HG03175 (cell line): ENCODE data around the gene ZNF18.
"Not testable (repeated sequence)": the region's sequence is repeated elsewhere in the genome, so short reads cannot be mapped to it uniquely, and the experiment has no call there.

Experiments
- ATAC-seq: cut with Tn5 transposase; IDR thresholded peaks from one replicate; pipeline ENCODE4 v1.9.1; 2021; ENCODE audit warnings: mild to moderate bottlenecking, moderate library complexity; ENCODE audit not compliant: unreplicated experiment

The ZNF18 gene

GRCh38 chr17:11986942-11987329 lies 10.3 kb downstream of the ZNF18 start:
- ATAC-seq, result no peak

GRCh38 chr17:11986179-11986941 lies 10.9 kb downstream of the ZNF18 start:
- no peak for ATAC-seq

GRCh38 chr17:11981862-11982261 lies 15.4 kb downstream of the ZNF18 start:
- no peak for ATAC-seq

- no peak for ATAC-seq
Measured at GRCh38 chr17:11980813-11981212, 16.5 kb downstream of the ZNF18 start.

- ATAC-seq, result no peak
Measured at GRCh38 chr17:11979795-11980194, 17.5 kb downstream of the ZNF18 start.

GRCh38 chr17:11972741-11973140 lies 24.5 kb downstream of the ZNF18 start:
- not testable (repeated sequence) for ATAC-seq

- ATAC-seq, result no peak
Measured at GRCh38 chr17:11969565-11969964, 27.7 kb downstream of the ZNF18 start.

GRCh38 chr17:11954936-11955335 lies 42.3 kb downstream of the ZNF18 start:
- ATAC-seq, result no peak

- ATAC-seq, result no peak
Measured at GRCh38 chr17:11953924-11954323, 43.4 kb downstream of the ZNF18 start.

GRCh38 chr17:11952610-11953009 lies 44.7 kb downstream of the ZNF18 start:
- no peak for ATAC-seq

- ATAC-seq, result no peak
Measured at GRCh38 chr17:11950771-11951519, 46.3 kb downstream of the ZNF18 start.

- not testable (repeated sequence) for ATAC-seq
Measured at GRCh38 chr17:11949571-11949970, 47.7 kb downstream of the ZNF18 start.

- no peak for ATAC-seq
Measured at GRCh38 chr17:11948789-11949188, 48.5 kb downstream of the ZNF18 start.

GRCh38 chr17:11944587-11944986 lies 52.7 kb downstream of the ZNF18 start:
- no peak for ATAC-seq

GRCh38 chr17:11943759-11944347 lies 53.4 kb downstream of the ZNF18 start:
- no peak for ATAC-seq

GRCh38 chr17:11943086-11943485 lies 54.2 kb downstream of the ZNF18 start:
- not testable (repeated sequence) for ATAC-seq

GRCh38 chr17:11940904-11941303 lies 56.4 kb downstream of the ZNF18 start:
- ATAC-seq, result no peak

GRCh38 chr17:11935734-11936406 lies 61.4 kb downstream of the ZNF18 start:
- no peak for ATAC-seq

GRCh38 chr17:11932337-11932898 lies 64.9 kb downstream of the ZNF18 start:
- ATAC-seq, result no peak

- ATAC-seq, result no peak
Measured at GRCh38 chr17:11928436-11928835, 68.8 kb downstream of the ZNF18 start.
